Fibroblast of villous mesenchyme (primary cell): ENCODE results near the gene C1orf210. TPM values are rescaled to one million over a fixed set of nuclear protein-coding genes. Genes with fewer than 3 reads are reported as not detected.
A peak's percentile ranks its signal among the peaks of the same experiment; 100 is the strongest.

Source experiments
- DNase-seq: peaks from one replicate; pipeline ENCODE4 v3.0.0-alpha.2; 2010; ENCODE audit warnings: low read depth
- H3K4me3 ChIP-seq: 2 replicates; pipeline ENCODE4 v1.5.1; 2011; ENCODE audit warnings: low read depth, mild to moderate bottlenecking, low read length
- total RNA-seq: library from RNA; depleted of rRNA; stranded (reverse); fragments of >200 nt; gene quantifications from 2 replicates; pipeline ENCODE4 v1.2.3, GENCODE V29; 2012
- TF ChIP-seq, protein P1 (sequence below): IDR thresholded peaks from 2 replicates; pipeline ENCODE4 v1.5.1; 2012; ENCODE audit warnings: low read depth, mild to moderate bottlenecking, low read length; ENCODE audit not compliant: insufficient read depth

The C1orf210 gene
- total RNA-seq, 1 donor: not detected

DNA sequence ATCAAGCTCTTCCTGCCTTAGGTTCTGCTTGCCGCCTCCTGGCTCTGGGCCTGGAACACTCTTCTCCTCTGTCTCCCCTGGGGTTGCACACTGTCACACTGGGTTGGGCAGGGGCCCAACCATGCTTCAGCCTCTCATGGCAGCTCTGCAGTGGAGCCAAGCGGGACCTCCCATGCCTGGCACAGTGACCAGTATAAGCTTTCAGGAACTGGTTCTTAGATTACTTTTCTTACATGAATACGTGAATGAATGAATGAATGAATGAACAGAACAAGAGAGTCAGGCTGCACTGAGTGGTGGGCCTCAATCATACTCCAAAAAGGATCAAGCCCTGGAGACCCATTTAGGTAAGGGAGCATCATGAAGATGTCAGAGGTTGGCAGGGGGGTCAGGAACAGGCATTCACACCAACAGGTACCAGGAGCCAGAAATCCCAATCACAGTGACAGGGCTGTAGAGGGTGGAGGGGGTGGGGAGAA lies 46.4 kb downstream of the C1orf210 start:
- TF ChIP-seq, protein P1, sequence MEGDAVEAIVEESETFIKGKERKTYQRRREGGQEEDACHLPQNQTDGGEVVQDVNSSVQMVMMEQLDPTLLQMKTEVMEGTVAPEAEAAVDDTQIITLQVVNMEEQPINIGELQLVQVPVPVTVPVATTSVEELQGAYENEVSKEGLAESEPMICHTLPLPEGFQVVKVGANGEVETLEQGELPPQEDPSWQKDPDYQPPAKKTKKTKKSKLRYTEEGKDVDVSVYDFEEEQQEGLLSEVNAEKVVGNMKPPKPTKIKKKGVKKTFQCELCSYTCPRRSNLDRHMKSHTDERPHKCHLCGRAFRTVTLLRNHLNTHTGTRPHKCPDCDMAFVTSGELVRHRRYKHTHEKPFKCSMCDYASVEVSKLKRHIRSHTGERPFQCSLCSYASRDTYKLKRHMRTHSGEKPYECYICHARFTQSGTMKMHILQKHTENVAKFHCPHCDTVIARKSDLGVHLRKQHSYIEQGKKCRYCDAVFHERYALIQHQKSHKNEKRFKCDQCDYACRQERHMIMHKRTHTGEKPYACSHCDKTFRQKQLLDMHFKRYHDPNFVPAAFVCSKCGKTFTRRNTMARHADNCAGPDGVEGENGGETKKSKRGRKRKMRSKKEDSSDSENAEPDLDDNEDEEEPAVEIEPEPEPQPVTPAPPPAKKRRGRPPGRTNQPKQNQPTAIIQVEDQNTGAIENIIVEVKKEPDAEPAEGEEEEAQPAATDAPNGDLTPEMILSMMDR: no peak
- DNase-seq: no peak
- no peak overlapping the region for H3K4me3 ChIP-seq

DNA sequence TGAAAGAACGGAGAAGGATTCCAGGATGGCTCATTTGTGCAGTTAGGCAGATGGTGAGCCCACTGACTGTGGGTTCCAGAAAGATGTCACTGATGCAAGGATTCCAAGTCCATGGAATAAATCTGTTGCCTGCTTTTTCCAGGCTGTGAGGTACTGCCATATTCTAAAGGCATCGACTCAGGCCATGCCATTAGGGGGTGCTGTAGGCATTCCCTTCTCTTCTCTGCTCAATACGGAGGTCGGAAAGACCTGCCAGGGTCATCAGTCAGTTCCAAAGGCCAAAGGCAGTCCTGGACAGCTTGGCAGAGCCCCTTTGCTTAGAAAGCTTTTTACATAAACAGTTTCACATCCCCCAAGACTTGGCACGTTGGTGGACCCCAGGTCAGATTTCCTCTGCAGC lies 47.3 kb downstream of the C1orf210 start:
- TF ChIP-seq, protein P1: peak; percentile 80
- peak; percentile 66 for DNase-seq
- no peak overlapping the region for H3K4me3 ChIP-seq

DNA sequence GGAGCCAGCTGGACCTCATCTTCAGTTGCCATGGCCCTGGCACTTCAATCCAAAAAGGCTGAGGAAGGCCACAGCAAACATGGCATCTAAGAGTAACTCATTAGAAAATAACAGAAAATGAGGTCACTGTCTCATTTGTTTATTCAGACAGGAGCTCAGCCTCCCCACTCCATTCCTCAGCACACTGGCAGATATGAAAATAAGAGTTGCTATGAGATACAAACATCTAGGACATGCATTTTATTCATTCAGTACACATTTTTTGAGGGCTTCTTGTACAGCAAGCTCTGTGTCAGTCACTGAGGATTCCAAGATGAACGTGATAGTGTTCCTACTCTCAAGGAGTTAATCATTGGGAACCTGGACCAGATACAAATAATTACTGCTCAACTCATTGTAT lies 48.3 kb downstream of the C1orf210 start:
- no peak for DNase-seq
- TF ChIP-seq, protein P1: no peak
- H3K4me3 ChIP-seq: no peak overlapping the region

DNA sequence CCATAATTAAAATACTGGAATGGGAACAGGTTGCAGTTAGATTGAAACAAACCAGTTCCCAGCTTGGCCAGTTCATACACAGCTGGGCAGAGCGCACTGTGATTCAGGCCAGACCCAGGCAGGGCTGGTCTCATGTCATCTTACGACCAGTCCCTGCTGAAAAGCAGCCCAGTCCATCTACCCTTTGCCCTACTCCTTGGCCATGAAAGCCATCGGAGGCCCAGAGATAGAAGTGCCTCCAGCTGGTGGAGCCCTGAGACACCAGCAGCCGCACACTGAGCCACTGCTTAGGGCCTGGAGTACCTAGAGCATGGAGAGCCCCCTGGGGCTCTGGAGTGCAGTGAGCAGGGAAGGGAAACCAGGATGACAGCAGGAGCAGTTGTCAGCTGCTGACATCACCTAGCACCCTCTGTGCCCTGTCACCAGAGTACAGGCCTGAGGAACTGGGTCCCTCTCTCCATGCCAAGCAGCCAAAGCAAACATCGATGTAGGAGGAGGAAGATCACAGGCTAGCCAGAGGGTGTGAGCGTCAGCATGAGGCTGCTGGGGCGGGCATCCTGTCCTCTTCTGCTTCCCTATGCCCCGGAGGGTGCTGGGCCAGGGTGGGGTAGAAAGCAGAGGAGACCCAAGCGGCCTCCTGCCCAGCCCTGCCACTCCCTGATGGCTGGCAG lies 49.8 kb downstream of the C1orf210 start:
- DNase-seq: no peak
- H3K4me3 ChIP-seq: no peak overlapping the region
- TF ChIP-seq, protein P1: no peak

DNA sequence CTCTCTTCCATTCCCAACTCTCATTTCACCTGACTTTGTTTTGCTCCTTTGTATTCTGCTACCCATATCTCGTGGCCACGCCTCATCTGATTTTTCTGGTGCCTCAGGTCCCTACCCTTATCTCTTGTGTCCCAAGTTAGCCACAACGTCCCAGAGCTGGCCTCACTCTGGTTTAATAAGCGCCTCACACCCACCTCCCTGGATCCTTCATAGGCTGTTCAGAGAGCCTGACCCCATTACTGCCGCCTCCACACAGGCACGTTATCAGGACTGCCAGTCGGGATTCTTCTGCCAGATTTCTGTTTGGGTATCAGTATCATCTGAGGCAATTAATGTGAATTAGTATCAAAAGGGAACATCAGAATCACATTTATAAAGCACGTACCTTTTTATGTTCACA lies 50.3 kb downstream of the C1orf210 start:
- no peak for DNase-seq
- TF ChIP-seq, protein P1: no peak
- no peak overlapping the region for H3K4me3 ChIP-seq

DNA sequence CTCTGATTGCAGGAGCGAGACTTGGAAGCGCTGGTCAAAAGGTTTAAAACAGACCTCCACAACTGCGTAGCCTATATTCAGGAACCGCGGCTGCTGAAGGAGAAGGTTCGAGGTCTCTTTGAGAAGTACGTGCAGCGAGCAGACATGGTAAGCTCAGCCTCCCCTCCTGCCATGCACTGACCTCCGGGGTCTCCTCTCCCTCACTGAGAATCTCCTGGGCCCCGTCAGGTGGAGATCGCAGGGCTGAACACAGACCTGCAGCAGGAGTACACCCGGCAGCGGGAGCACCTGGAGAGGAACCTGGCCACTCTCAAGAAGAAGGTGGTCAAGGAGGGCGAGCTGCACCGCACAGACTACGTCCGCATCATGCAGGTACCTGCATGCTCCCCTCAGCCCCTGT lies 51.1 kb downstream of the C1orf210 start:
- H3K4me3 ChIP-seq: no peak overlapping the region
- no peak for DNase-seq
- TF ChIP-seq, protein P1: no peak

DNA sequence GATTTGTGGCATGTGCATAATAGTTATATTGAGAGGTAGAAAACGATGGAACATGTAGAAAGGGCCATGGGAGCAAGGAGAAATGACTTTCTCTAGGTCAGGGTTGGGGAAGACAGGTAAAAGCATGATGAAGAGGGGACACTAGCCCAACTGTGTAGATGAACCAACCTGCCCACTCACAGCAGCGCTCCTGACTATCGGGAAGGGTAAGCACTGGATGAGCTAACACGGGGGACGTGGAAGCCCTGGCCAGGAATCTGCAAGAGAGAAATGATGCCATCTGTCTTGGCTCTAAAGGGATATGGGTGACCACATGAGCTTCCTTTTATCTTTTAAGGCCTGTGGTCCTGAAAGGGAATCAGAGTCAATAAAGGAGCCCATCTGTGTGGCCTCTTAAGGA lies 51.8 kb downstream of the C1orf210 start:
- no peak overlapping the region for H3K4me3 ChIP-seq
- TF ChIP-seq, protein P1: no peak
- no peak for DNase-seq
